Activated gamma-delta T cell treated with Interleukin-2 at 50 U/mL for 16 hours (primary cell): ENCODE measurements around the gene TMEM158.

Source experiments
- DNase-seq: peaks from one replicate; pipeline ENCODE4 v3.0.0-alpha.2; 2020

The TMEM158 gene

DNA sequence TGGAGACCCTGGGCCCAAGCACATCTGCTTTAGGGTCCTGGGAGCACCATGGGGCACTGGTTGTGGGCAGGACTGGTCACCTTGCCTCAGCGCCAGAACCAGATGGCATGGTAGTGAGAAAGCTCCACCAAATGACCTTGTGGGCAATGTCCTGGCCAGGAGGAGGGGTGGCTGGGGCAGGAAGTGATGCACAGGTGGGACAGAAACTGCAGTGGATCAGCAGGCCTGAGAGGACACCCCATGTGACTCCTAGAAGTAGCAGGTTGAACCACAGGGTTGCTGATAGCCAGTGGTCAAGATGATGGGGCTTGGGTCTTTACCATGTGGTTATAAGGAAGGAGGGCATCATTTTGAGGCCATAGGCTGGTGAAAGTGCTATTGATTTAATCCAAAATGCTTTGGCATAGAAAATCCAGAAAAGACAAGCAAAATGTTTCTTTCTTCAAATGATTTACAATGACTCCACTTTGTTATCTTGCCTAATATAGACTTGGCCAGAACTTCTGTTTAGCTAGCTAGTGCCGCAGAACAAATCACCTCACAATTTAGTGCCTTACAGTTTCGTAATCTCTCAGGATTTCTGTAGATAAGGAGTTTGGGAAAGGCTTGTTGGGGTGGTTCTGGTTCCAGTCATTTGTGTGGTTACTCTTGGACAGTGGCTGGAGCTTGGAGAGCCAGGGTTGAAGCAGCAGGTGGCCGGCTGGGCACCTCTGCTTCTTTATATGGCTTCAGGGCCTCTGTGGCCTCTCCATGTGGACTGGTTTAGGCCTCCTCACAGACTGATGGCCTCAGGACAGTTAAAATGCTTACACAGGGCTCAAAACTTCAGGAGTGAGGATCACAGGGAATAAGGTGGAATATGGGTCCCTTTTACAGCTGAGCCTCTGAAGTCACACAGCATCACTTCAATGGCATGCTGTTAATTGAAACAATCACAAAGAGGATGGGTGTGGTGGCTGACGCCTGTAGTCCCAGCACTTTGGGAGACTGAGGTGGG, 27.5 kb downstream of the TMEM158 start:
- no peak for DNase-seq

DNA sequence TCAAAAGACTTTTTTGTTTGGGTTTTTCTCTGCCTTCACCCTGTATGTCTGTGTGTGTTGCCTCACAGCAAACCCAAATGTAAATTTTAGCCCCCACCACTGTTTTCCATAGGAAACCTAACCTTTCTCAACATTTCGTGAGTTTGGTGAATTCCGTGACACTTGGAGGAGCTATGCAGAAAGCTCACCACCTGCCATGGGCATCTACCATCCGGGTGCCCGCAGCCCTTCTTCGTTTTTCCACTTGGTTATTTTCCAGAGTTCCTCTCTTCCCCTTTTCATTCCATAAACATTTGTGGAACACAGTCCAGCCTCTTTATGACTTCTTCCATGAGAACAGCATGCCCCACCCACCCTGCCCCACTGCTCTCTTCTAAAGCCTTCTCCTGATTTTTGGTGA, 31.3 kb downstream of the TMEM158 start:
- DNase-seq, result no peak

DNA sequence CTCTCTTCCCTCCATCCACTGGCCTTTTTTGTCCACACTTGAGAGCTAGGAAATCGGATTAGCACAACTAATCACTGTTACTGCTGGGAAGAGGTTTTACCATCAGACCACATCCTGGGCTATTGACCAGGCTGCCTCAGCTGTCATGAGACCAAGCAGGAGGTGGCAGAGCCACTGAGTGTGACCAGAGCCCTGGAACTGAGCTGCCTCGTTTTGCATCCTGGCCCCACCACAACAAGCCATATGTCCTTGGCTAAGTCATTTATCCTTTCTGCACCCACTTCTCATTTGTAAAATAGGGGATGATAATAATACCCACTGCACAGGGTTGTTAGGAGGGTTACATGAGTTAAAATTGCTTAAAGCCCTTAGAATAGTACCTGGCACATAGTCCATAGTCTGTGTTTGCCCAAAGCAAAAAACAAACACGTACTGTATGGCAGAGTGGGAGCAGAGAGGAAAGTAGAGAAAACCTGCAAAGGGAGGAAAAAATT, 34.1 kb downstream of the TMEM158 start:
- no peak for DNase-seq

DNA sequence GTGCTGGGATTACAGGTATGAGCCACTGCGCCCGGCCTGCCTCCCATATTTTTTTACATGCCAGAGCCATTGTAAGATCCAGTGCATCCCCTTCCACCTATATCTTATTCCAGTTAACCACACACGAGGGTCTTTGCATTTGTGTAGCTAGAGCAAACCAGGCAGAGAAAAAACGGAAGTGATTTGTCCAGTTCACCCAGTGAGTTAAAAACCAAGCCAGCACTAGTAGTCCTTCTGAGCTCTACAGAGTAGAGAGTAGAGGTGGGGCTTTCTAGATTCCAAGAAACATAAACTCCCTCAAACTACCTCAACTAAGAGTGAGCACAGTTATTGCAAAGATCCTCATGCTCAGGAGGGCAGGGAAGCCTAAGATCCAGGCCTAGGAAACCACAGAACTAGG, 34.7 kb downstream of the TMEM158 start:
- DNase-seq, result no peak

DNA sequence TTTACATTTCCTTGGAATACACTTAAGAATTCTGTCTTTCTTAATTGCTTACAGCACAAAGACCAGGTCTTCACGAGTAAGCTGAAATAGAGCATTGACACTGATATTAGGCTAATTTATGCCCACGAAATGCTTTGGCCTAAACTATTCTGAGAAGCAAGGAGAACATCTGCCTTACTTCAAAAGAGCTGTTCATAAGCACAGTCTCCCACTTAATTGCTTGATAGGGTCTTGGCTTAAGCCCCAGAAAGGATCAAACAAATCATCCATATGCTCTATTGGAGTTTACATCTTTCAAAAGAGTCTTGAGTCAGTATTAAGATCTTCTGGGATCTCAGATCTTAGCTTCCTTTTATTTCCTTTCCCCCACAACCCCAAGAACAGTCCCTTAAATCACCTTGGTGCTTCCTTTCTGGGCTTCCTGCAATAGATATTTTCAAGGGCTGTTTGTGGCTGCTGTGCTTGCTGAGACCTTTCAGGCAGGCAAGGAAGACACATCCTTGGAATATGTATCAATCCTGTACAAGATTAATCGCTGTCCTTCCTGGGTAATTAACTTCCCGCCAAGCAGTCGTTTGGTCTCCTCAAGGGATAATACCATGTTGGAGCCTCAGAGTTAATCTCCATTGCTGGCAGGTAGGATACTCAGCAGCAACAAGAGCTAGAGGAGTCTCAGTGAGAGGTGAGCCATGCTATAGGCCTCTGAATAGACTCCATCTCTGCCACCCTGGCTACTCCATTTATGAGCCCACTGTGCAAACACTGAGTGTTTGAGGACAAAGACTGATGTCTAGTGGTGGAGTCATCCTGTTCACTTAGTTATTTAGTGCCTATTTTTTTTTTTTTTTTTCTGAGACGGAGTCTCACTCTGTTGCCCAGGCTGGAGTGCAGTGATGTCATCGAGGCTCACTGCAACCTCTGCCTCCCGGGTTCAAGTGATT, 37.1 kb downstream of the TMEM158 start:
- DNase-seq, result no peak

DNA sequence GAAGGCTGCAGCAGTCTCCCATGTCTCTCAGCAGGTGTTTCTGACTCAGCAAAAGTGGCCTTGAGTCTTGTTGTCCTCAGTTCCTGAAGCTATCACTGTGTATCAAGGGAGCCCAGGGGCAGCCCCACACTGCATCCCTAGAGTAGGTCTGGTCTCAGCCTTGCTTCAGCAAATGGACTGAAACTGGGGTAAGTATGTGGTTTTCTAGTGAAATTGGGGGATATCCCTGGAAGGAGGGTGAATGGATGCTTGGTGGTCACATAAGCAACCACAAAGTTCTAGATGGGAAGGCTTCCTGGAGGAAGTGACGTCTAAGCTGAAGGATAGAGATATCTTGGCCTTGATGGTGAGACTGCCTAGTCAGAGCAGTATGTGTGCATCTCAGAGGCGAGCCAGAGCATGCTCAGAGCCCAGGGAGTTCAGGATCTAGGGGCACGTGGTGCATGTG, 38.4 kb downstream of the TMEM158 start:
- no peak for DNase-seq

DNA sequence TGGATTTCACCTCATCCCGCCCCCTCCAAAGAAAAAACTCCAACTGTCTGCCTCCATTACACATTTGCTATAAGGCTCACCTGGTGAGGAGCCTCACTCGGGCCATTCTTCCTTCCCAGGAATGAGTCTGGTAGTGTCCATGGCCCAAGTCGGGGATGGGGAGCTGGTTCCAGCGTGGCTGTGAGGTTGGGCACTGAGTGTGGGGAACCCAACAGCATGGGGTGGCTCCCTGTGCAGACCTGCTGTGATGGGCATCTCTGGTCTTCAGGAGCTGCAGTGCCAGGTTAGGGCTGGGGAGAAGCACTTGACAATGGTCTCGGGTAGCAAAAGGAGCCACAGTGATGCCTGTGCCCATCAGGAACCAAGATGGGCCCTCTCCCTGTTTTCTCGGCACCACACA, 39.2 kb downstream of the TMEM158 start:
- no peak for DNase-seq

DNA sequence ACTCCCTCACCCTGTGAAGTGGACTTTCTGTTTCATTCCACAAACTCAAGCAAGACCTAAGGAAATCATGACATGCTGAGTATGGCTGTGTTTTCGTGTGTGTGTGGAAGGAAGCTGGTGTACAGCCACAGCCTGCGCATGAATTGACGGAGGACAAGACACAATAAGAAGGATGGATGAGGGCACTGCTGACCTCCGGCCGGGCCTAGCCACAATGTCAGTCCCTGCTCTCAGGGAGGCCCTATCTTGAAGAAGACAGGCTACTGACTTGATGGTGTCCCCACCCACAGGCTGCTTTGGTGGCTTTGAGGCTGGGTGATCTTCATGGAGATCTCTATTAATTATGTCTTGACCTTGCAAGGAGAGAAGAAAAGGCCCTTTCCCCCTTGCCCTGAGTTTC, 40.6 kb downstream of the TMEM158 start:
- DNase-seq, result no peak

DNA sequence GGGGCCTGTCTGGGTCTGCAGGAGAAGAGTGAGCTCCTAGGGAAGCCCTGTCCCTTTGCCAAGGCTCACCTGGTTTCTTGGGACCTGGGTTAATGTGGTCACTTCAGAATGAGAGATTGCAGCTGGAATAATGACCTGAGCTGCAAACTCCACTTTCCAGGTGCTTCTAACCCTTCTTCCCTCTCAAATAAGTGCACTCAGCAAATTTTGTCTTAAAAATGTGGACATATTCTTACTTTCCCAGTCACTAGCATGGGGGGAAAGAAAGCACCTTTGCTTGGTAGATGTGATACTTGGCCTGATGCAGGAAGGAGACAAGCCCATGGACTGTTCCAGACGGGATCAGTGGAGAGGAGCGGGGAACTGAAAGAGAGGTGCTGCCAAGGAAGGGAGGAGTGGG, 41.0 kb downstream of the TMEM158 start:
- no peak for DNase-seq

DNA sequence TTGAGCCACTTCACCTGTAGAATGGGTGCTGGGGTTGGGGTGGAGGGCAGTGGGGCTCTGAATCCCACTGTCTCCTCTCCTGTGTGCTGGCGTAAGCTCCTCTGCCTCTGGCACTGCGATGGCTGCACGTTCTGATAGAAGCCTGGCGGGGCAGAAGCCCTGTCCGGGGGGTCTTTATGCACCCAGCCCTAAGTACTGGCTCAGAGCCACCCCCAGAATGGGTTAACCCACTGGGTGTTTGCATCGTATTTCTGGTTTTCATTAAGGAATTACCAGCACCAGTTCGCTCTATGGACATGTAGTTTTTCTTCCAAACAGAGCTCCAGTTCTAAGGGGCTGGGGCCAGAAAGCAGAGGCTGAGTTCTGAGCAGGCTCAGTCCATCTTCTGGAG, 42.2 kb downstream of the TMEM158 start:
- DNase-seq, result no peak

DNA sequence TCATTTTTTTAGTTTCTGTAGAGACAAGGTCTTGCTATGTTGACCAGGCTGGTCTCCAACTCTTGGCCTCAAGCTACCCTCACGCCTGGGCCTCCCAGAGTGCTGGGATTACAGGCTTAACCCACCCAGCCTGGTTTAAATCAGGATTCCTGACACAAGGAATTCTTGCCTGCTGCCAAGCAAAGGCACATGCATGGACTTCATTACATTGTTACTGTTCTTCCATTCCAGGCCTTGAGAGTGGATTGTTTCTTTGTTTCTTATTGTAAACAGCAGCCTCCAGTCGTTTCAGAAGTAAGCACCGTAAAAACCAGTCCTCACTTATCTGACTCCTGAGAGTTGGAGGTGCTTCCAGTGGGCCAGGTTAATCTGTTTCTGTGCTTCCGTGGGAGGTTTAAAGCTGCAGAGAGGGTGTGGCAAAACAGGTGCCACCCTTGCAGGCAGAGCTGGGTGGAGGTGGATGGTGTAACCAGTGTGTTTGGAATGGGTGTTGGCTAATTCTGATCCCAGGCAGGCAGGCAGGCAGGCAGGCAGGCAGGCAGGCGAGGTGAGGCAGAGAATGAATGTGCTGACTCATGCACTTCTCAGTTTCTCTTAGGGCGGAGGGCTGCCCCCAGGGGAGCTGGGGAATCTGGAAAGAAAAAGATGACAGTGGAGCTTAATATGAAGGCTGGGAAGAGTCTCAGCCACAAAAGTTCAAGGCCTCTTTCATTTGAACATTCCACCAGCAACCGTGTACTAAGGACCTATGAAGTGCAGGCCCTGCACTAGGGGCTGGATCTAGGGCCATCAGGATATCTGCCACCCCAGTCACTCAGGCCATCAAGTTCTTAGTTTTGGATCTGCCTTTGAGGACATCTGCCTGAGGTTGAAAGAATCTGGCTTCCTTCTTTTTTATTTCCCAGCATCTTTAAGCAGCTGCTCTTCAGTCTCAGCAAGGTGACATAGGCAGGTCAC, 42.9 kb downstream of the TMEM158 start:
- no peak for DNase-seq

DNA sequence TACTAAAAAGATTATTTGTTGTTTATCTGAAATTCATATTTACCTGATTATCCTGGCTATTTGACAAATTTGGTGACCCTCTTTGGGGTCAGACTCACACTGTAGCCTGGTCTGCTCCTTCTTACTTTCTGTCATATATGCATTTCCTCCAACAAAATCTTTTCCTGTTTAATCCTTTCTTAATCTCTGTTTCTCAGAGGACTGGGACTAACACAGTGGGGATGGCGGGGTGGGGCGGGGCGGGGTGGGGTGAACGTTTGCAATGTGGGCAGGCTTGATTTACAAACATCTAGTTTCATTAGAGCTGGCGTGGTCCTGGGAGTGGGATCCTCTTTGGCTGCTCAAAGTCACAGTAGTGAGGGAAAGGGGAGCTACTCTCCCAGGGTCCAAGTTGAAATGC, 44.6 kb downstream of the TMEM158 start:
- no peak for DNase-seq

DNA sequence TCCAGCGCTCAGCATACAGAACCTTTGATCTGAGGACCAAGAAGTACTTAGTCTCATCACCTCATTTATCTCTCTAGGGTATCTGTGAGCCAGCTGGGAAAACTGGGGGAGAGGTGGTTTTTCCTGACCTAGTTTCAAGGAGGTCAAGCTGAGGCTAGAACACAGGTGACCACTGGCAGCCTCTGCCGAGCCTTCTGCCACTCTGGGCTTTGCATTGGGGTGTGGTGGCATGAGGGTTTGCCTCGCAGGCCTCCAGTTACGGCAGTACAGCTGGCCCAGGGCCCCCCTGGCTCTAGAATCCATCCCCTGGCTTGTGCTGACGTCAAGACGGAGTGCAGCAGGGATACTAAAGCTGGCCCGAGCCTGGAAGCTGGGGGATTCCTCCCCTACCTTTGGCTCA, 45.2 kb downstream of the TMEM158 start:
- DNase-seq, result no peak

DNA sequence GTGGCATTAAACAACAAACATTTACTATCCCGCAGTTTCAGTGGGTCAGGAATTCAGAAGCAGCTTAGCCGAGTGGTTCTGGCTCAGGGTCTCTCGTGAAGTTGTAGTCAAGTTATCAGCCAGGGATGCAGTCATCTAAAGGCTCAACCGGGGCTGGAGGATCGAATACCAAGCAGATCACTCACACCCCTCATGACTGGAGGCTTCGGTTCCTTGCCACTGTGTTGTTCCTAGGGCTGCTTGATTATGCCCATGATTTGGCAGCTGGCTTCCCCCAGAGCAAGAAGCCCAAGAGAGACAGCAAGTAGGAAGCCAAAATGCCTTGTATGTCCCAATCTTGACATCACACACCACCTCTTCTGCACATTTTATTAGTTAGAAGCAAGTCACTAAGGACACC, 46.0 kb downstream of the TMEM158 start:
- no peak for DNase-seq

DNA sequence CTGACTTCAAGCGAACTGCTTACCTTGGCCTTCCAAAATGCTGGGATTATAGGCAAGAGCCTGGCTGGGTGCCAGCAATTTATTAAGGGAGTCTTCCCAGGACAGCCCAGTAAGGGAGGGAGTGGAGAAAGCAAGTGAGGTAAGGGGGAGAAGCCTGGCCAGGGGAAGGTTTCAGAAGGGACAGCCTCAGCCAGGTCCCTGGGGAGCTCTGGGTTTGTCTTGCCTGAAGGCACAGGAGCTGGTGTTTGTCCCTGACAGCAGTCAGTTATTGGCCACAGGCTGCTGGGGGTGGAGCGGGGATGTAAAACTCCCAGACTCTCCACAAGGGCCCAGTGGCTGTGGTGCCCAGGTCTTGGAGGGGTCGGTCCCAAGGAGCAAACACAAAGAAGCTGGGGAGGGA, 46.9 kb downstream of the TMEM158 start:
- DNase-seq, result no peak

DNA sequence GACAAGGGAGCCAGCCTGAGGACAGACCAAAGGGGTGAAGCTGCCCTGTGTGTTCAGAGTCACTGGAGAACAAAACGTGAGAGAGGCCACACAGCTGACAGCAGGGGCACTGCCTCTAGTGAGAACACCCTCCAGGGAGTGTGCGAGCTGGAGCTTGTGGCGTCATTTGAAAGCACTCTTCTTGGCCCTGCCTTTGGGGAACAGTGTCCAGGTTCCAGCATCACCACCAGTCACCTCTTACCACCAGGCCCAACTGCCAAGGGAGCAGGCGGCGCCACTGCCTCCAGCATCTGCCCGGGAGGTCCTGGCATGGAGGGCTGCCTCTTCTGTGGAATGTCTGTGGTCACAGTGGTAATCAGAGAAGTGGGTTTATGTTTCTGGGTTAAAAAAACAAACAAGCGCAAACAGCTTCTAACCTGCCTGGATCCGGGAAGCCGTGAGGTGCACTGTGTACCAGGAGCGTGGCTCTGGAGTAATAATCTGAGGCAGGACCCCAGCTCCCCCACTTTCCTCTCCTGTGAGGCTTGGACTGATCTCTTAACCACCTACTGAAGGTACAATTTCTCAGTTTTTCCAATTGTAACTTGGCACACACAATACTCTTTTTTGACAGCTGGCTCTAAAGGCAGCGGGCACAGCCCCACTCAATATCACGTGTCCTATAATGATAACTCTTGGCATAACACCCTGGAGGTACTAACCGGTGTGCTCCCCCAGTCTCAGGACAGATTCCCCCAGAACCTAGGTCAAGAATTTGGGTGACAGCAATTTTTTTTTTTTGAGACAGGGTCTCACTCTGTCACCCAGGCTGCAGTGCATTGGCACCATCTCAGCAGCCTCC, 47.7 kb downstream of the TMEM158 start:
- no peak for DNase-seq

DNA sequence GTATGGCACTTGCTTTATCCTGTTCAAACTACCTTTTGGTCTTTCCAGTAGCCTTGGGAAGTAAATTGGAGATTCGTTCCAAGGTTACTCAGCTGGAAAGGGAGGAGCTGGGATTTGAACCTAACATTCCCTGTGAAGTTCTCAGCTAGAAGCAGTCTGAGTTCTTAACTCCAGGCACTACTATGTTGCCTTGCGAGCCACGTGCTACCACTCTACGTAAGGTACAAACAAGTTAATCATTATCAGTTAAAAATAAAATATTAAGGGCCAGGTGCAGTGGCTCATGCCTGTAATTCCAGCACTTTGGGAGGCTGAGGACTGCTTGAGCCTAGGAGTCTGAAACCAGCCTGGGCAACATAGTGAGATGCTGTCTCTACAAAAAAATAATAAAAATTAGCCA, 49.2 kb downstream of the TMEM158 start:
- DNase-seq, result no peak
